NCI-H2227 (cell line): ENCODE measurements around the gene KMT5B.

Source experiments
- DNase-seq: peaks from one replicate; lab custom pipeline; 2025; ENCODE audit not compliant: unreplicated experiment; lab: John Stamatoyannopoulos, UW

Gene KMT5B

DNA sequence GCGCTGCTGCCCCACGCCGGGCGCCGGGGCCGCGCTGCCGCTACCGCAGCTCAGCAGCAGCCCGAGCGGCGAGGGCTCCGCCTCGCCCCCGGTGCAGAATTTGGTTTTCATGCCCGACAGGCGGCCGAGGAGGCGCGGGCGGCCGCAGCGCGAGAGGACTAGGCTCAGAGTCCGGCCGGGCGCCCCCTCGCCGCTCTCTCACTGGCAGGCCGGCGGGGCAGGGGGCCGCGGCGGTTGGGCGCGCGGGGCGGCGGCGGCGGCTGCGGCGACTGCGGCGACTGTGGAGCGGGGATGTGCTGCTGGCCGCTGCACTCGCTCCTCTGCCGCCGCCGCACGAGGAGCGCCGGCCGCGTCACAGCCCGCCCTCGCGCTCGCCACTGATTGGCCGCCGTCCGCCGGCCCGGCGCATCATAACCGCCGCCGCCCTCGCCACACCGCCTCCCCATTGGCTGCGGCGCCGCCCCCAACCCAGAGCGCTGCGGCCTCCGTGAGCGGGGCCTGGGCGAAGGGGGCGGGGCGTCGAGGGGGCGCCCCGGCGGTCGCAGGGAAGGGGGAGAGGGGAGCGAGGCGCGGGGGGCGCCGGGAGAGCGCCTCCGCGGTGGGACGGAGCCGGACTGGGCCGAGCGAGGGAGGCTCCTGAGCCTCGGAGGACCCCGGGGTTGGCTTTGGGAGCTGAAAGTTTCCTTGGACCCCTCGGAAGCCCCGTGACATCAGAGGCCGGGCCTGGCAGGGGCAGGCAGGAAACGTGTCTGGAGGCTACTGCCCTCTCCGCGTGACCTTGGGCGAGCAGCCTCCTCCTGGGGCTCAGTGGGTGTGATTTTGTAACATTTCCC is 91.8 kb downstream of the KMT5B start, which contains the start of gene CHKA:
CHKA (minus strand) TSS at position 322 of the 833 bp plus-strand sequence; CDS start at position 111, 211 bp downstream.
- DNase-seq: peak; percentile 97

DNA sequence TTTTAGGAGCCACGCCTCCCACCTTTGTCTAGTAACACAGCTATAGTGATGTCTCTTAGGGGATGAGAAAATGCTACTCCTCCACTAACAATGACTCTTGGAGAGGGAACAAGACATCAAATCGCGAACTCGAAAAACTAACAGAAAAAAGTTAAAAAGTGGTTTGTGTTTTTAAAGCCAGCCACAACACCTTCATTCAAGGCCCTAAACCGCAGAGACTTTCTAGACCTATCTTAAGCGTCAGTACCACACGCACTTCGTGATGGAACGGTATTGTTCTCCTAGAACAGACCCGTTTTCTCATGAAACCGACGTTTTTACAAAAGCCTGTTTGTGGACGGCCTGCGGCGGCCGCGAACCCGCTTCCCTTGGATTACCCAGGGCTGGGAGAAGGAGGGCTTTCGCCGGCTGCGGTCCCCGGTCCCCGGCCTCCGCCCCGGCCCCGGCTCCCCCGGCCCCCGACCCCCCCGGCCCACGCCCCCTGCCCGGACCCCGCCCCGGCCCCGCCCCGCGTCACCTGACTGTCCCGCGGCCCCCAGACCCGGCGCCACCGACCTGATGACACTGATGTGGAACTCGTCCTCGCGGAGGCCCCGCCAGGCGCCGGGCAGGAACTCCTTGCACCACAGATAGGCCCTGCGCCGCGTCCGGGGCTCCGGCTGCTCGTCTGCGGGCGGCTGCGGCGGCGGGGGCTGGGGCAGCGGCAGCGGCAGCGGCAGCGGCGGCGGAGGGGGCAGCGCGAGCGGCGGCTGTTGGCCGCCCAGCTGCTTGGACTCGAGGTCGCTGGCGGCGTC is 92.6 kb downstream of the KMT5B start:
- peak; percentile 71 for DNase-seq

DNA sequence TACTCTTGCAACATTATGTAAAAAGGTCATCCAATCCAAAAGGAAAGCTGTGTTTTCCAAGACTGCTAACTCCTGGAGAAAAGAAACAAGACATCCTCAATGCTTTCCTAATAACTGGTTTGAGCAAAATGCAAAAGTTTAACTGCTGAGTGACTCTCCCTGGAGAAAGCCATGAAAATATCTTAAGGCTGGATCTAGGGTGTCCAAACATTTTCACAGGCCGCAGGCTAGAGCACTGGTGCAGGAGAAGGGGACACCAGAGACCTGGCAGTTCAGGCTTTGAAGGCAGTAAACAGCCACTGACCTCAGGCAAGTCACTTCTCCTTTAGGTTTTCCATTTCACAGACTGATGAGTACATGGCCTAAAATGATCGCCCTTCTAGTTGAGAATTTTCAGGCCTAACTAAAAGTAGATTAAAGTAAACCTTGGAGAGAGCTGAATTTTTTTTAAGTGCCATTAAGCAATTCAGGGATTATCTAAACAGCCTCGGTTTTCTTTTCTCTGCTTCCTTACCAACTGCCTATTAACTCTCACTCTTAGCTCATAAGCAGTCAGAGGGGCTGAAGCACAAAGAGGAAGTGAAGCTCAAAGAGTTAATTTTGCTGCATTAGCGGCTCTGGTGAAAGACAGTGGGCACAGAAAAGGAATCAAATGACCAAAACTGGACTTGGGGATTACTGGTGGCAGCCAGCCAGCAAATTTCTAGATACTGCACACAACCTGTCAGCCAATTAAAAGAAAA is 94.2 kb downstream of the KMT5B start:
- peak; percentile 13 for DNase-seq

DNA sequence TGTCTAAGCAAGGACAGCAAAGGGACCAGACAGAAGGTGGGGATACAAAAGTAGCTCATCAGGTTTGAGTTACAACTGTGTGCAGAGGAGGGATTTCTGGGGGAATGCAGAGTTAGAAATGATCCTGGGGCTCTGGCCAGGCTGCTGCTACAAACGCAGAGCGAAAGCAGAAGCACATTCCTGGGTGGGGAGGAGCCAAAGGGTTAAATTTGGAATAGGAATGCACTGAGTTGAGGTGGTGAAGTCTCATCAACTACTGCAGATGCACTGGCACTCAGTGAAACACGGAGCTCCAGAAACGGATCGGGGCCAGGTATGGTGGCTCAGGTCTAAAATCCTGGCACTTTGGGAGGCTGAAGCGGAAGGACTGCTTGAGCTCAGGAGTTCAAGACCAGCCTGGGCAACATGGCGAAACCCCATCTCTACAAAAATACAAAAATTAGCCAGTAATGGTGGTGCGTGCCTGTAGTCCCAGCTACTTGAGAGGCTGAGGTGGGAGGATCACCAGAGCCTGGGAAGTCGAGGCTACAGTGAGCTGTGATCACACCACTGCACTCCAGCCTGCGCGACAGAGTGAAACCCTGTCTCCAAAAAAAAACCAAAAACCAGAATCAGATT is 95.1 kb downstream of the KMT5B start:
- DNase-seq: no peak

DNA sequence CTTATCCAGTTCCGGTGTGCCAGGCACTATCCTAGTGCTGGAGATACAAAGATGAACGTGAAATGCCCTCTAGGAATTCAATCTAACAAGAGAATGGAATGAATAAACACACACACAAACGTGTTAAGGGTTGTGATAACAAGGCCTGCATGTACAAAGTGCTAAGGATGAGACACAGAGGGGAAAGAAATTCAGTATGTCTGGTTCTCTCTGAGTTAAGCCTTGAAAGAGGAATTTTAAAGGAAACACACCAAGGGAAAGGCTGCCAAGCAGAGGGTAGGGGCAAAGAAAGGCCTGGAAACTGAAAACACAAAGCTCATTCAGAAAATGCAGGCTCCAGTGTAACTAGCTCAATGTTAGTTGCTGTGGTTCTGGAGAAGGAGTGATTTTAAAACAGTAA is 96.1 kb downstream of the KMT5B start:
- DNase-seq: no peak

DNA sequence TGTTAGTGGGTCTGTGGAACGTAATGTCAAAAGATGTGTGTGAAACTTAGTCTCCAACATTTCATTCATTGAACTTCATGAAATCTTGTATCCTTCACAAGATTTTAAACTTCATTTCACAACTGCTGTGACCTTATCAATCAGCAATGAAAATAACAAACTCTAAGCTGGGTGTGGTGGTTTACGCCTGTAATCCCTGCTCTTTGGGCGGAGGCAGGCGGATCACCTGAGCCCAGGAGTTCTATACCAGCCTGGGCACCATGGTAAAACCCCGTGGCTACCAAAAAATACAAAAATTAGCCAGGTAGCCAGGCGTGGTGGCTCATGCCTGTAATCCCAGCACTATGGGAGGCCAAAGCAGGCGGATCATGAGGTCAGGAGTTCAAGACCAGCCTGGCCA is 97.0 kb downstream of the KMT5B start:
- no peak for DNase-seq

GRCh38 chr11:68115285-68115684 is 97.8 kb downstream of the KMT5B start:
- DNase-seq: no peak

DNA sequence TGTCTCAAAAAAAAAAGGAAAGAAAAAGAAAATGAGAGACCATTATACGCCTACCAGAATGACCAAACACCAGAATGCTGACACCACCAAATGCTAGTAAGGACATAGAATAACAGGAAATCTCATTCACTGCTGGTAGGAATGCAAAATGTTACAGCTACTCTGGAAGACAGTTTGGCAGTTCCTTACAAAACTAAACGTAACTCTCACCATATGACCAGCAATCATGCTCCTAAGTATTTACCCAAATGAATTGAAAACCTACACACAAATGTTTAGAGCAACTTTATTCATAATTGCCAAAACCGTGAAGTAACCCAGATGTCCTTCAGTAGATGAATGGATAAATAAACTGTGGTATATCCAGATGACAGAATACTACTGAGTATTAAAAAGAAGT is 99.1 kb downstream of the KMT5B start:
- no peak for DNase-seq

DNA sequence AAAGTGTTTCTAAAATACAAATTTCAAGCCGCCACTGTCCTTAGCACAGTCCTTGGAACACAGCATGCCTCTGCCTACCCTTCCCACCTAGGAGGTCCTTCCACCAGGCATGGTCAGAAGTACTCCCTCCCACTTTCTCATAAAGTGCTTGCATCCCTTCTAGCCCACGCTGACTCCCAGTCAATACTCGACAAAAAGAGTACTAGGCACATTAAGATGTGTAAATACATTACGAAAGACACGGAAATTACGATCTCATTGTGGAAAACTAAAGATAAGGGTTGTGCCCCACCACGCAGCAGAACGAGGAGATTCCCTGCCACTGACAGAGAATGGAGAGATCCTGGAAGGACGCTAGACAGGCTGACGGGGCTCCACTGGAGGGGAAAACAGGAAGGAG is 105.4 kb downstream of the KMT5B start:
- DNase-seq: no peak

DNA sequence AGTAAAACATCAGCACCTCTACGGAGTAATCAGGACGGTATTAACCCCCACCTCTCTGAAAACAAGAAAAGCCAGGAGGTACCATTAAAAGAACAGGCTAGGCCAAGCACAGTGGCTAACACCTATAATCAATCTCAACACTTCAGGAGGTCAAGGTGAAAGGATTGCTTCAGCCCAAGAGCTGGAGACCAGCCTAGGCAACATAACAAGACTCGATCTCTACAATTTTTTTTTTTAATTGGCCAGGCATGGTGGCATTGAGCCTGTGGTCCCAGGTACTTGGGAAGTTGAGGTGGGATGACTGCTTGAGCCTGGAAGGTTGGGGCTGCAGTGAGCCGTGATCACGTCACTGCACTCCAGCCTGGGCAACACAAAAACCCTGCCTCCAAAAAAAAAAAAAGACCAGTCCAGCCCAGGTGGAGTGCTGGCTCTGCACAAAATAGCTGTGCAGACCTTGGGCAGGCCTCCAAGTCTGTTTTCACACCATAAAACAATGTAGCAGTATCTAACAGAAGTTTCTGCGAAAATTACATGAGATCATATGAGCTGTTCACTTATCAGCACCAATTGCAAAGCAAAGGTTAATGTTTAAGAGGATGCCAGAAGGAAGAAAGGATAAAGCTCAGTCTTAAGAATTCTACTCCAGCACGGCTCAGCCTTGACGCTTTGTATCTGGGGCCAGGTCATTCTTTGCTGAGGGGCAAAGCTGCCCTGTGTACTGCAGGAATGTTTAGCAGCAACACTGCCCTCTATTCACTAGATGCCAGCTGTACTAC is 106.7 kb downstream of the KMT5B start:
- peak; percentile 44 for DNase-seq
